ENCODE results near the gene C20orf204. TPM values are rescaled to one million over a fixed set of nuclear protein-coding genes. Genes with fewer than 3 reads are reported as not detected.

The C20orf204 gene
- total RNA-seq, 1 donor = 0.43 TPM

- no peak overlapping the region for H3K4me3 ChIP-seq (ENCODE audit: low read depth, low read length)
- no peak for TF ChIP-seq CTCF (IDR thresholded peaks at IDR 0.05; ENCODE audit: insufficient read depth, low read depth, low read length)
- no peak for DNase-seq (ENCODE audit: low read depth)
Observed at GRCh38 chr20:64052326-64052722, 16.3 kb downstream of the C20orf204 start.

GRCh38 chr20:64052987-64053840 is 17.2 kb downstream of the C20orf204 start:
- DNase-seq (ENCODE audit: low read depth) = no peak
- H3K4me3 ChIP-seq (ENCODE audit: low read depth, low read length) = no peak overlapping the region
- TF ChIP-seq CTCF (IDR thresholded peaks at IDR 0.05; ENCODE audit: insufficient read depth, low read depth, low read length) = no peak

- H3K4me3 ChIP-seq (ENCODE audit: low read depth, low read length) = no peak overlapping the region
- TF ChIP-seq CTCF (IDR thresholded peaks at IDR 0.05; ENCODE audit: insufficient read depth, low read depth, low read length) = peak; percentile 29
- no peak for DNase-seq (ENCODE audit: low read depth)
Observed at GRCh38 chr20:64053841-64054661, 18.1 kb downstream of the C20orf204 start.

GRCh38 chr20:64055396-64055892 is 19.5 kb downstream of the C20orf204 start:
- no peak for TF ChIP-seq CTCF (IDR thresholded peaks at IDR 0.05; ENCODE audit: insufficient read depth, low read depth, low read length)
- DNase-seq (ENCODE audit: low read depth) = no peak
- H3K4me3 ChIP-seq (ENCODE audit: low read depth, low read length) = no peak overlapping the region

GRCh38 chr20:64055893-64056638 is 20.1 kb downstream of the C20orf204 start:
- H3K4me3 ChIP-seq (ENCODE audit: low read depth, low read length) = no peak overlapping the region
- no peak for DNase-seq (ENCODE audit: low read depth)
- no peak for TF ChIP-seq CTCF (IDR thresholded peaks at IDR 0.05; ENCODE audit: insufficient read depth, low read depth, low read length)

- no peak overlapping the region for H3K4me3 ChIP-seq (ENCODE audit: low read depth, low read length)
- no peak for TF ChIP-seq CTCF (IDR thresholded peaks at IDR 0.05; ENCODE audit: insufficient read depth, low read depth, low read length)
Observed at GRCh38 chr20:64056639-64056888, 20.6 kb downstream of the C20orf204 start.

More at GRCh38 chr20:64056639-64056888, 20.6 kb downstream of the C20orf204 start:
- DNase-seq (ENCODE audit: low read depth) = no peak

Measured in fibroblast of villous mesenchyme (primary cell).